SJCRH30 (cell line): ENCODE data around the gene FOXD2. TPM values are rescaled to one million over a fixed set of nuclear protein-coding genes. Genes with fewer than 3 reads are reported as not detected.
"Not testable (repeated sequence)": the region's sequence is repeated elsewhere in the genome, so short reads cannot be mapped to it uniquely, and the experiment has no call there.

Experiments
- DNase-seq, 2 experiments: peaks; one replicate each; pipeline ENCODE4 v3.0.0-alpha.2; 2015 to 2020
- H3K27ac ChIP-seq: fragments of 250-450 bp; sonication (Bioruptor Pico); 2 replicates; pipeline ENCODE4 v1.5.1; 2020; ENCODE audit warnings: mild to moderate bottlenecking, moderate library complexity
- H3K27me3 ChIP-seq: fragments of 250-450 bp; sonication (Bioruptor Pico); 2 replicates; pipeline ENCODE4 v1.5.1; 2020; ENCODE audit warnings: mild to moderate bottlenecking, moderate library complexity
- H3K36me3 ChIP-seq: fragments of 250-450 bp; sonication (Bioruptor Pico); 2 replicates; pipeline ENCODE4 v1.5.1; 2020; ENCODE audit warnings: mild to moderate bottlenecking, moderate library complexity
- H3K4me1 ChIP-seq: fragments of 250-450 bp; sonication (Bioruptor Pico); 2 replicates; pipeline ENCODE4 v1.5.1; 2020; ENCODE audit warnings: mild to moderate bottlenecking, moderate library complexity
- H3K4me3 ChIP-seq: fragments of 250-450 bp; sonication (Bioruptor Pico); 2 replicates; pipeline ENCODE4 v1.5.1; 2020; ENCODE audit warnings: mild to moderate bottlenecking, moderate library complexity
- H3K9me3 ChIP-seq: fragments of 250-450 bp; sonication (Bioruptor Pico); replicated peaks from 2 replicates; pipeline ENCODE4 v1.5.1; 2020; ENCODE audit warnings: mild to moderate bottlenecking, moderate library complexity
- total RNA-seq: library from RNA; depleted of rRNA; stranded (reverse); fragments of >200 nt; shearing (Covaris generic); gene quantifications from 2 replicates; pipeline ENCODE4 v1.2.3, GENCODE V29; 2014

The FOXD2 gene
- total RNA-seq, 1 experiment from 2014 or later = 2.2 TPM

GRCh38 chr1:47457547-47457946 lies 19.7 kb downstream of the FOXD2 start:
- not testable (repeated sequence) for H3K27ac ChIP-seq, H3K4me1 ChIP-seq, H3K9me3 ChIP-seq, H3K4me3 ChIP-seq, H3K36me3 ChIP-seq, DNase-seq
- H3K27me3 ChIP-seq = peaks cover 21% of the 10 kb centered on the region; the same call in 1 of the 2 replicates

DNA sequence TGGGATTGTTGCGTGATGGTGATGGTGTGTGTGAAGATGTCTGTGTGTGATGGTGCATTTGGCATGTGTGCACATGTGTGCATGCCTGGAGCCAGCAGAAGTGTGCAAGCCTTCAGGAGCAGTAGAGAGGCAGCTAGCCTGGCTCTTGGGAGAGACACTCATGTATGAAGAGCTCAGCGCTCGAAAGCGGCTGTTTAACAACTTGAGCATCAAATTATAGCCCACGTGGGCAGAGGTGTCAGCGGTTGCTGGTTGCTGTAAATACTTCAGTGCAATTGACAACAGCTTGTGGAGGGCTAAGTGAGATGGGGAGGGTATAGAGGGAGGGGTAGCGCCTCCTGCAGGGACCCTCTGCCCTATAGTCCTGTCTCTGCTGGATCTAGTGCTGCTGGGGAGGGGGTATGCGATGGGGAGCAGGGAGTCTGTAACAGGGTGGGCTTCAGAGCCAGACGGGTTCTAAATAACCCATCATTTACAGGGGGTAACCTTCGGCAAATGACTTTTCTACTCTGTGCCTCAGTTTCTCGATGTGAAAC lies 21.5 kb downstream of the FOXD2 start:
- Histone ChIP-seq H3K36me3 (no peaks in the 10 kb centered on the region), H3K9me3 (no peaks in the 10 kb centered on the region), H3K27me3 (peaks cover 24% of the 10 kb centered on the region; the same call in 1 of the 2 replicates), H3K27ac (no peak overlapping the region), H3K4me1 (no peaks in the 10 kb centered on the region), H3K4me3 (no peak overlapping the region)
- no peak for DNase-seq

DNA sequence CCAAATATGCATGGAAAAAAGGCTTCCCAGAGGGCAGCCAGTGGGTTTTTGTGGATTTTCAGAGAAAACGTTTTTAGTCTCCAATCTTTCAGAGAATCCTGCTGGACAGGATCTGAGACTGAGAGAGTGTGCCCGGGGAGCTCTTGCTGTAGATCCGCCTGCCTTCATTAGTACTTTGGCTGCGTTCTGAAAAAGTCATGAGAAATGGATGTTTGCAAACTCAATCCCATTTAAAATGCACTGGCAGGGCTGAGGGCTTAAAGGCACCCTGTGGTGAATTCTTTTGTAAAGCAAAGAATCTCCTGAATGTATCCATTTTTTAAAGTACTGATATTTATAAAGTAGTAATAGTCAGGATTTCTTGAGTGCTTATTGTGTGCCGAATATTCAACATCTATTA lies 22.2 kb downstream of the FOXD2 start:
- no peak overlapping the region for H3K27ac ChIP-seq
- no peaks in the 10 kb centered on the region for H3K9me3 ChIP-seq
- no peak overlapping the region for H3K4me3 ChIP-seq
- no peaks in the 10 kb centered on the region for H3K36me3 ChIP-seq
- H3K27me3 ChIP-seq = peaks cover 24% of the 10 kb centered on the region; the same call in 1 of the 2 replicates
- no peak for DNase-seq
- peaks cover 2% of the 10 kb centered on the region for H3K4me1 ChIP-seq

- Histone ChIP-seq H3K27me3 (peaks cover 24% of the 10 kb centered on the region; the same call in 1 of the 2 replicates), H3K4me3 (no peak overlapping the region), H3K4me1 (peaks cover 6% of the 10 kb centered on the region), H3K36me3 (no peaks in the 10 kb centered on the region), H3K9me3 (no peaks in the 10 kb centered on the region), H3K27ac (no peak overlapping the region)
- DNase-seq = no peak
Measured at GRCh38 chr1:47460456-47460855, 22.6 kb downstream of the FOXD2 start.

- Histone ChIP-seq H3K27ac (no peak overlapping the region), H3K4me3 (no peak overlapping the region), H3K4me1 (peaks cover 14% of the 10 kb centered on the region), H3K9me3 (no peaks in the 10 kb centered on the region), H3K27me3 (0 out of 2 replicates have a peak, but pooled peaks cover 4% of the 10 kb centered on the region), H3K36me3 (no peaks in the 10 kb centered on the region)
- peak; percentile 62 to 73 for DNase-seq
Measured at GRCh38 chr1:47465605-47466004, 27.8 kb downstream of the FOXD2 start.

DNA sequence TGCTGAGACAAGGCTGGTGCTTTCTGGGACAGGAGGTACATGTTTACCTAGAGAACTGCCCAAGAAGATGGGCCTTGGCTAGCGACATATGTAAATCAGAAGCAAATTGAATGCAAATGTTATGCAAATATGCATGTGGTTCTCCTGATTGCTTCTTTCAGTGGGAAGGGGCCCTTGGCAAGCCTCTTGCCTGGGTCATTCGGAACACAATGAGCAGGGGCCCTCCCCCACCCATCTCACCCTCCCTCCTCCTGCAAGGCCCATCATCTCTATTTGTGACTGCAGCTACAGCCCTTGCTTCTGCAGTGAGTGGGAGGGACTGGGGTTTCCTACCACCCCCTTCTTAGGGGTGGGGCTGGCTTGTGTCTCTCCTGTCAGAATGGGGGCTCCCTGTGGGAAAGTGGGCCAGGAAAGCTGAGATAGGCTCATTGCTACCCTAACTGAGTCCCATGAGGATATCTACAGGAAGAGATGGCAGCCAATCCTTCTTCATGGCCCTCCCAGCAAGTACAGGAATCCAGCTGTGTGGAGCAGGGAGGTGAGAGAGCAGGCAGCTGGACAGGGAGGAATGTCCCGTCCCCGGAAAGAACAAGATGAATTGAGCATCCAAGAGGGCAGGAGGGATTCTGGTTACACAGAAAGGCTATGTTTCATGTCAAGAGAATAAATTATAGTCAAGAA lies 31.0 kb downstream of the FOXD2 start:
- H3K27me3 ChIP-seq = no peaks in the 10 kb centered on the region
- H3K4me3 ChIP-seq = no peak overlapping the region
- no peaks in the 10 kb centered on the region for H3K36me3 ChIP-seq
- no peaks in the 10 kb centered on the region for H3K9me3 ChIP-seq
- no peak overlapping the region for H3K27ac ChIP-seq
- no peak for DNase-seq
- peaks cover 14% of the 10 kb centered on the region for H3K4me1 ChIP-seq

DNA sequence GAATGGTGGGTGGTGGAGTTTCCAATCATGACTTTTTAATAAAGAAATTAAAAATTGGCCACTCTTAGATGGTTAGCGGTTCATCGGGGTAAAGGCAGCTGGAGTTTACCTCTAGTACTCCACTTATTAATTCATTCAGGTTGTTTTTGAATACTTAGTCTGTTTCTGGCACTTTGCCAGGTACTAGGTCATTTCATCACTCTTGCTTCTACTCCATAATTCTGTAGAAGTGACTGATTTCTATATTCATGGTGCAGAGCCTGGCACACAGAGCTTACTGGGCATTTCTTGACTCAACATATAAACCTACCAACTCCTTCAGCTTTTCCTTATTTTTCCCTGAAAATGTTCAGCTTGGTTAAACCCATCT lies 31.5 kb downstream of the FOXD2 start:
- Histone ChIP-seq H3K27me3 (no peaks in the 10 kb centered on the region), H3K4me1 (peaks cover 14% of the 10 kb centered on the region), H3K4me3 (no peak overlapping the region), H3K9me3 (no peaks in the 10 kb centered on the region), H3K27ac (no peak overlapping the region), H3K36me3 (no peaks in the 10 kb centered on the region)
- peak in 1 of 2 experiments; percentile 20 for DNase-seq

DNA sequence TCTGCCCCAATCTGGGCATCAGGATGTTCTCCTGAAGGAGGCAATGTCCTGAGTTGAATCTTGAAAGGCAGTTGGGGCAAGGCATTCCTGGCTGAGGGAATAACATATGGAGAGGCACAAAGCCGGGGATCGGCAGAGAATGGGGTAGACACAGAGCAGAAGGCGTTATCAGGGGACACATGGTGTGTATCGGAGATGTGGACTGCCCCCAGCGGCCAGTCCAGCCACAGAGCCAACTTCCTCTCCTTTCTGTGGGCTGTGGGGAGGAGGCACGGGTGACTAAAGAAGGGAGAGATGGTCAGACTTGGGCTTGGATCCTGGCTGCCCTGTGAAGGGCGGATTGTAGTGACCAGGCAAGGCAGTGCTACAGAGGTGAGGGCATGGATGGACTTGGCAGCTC lies 32.1 kb downstream of the FOXD2 start:
- H3K4me3 ChIP-seq = no peak overlapping the region
- H3K36me3 ChIP-seq = no peaks in the 10 kb centered on the region
- no peaks in the 10 kb centered on the region for H3K27me3 ChIP-seq
- no peak for DNase-seq
- H3K9me3 ChIP-seq = no peaks in the 10 kb centered on the region
- H3K4me1 ChIP-seq = peaks cover 13% of the 10 kb centered on the region
- H3K27ac ChIP-seq = no peak overlapping the region

GRCh38 chr1:47471163-47471562 lies 33.3 kb downstream of the FOXD2 start:
- no peak overlapping the region for H3K27ac ChIP-seq
- no peaks in the 10 kb centered on the region for H3K36me3 ChIP-seq
- no peaks in the 10 kb centered on the region for H3K9me3 ChIP-seq
- peaks cover under 1% of the 10 kb centered on the region; the same call in 1 of the 2 replicates for H3K4me1 ChIP-seq
- no peak for DNase-seq
- H3K27me3 ChIP-seq = no peaks in the 10 kb centered on the region
- H3K4me3 ChIP-seq = no peak overlapping the region

DNA sequence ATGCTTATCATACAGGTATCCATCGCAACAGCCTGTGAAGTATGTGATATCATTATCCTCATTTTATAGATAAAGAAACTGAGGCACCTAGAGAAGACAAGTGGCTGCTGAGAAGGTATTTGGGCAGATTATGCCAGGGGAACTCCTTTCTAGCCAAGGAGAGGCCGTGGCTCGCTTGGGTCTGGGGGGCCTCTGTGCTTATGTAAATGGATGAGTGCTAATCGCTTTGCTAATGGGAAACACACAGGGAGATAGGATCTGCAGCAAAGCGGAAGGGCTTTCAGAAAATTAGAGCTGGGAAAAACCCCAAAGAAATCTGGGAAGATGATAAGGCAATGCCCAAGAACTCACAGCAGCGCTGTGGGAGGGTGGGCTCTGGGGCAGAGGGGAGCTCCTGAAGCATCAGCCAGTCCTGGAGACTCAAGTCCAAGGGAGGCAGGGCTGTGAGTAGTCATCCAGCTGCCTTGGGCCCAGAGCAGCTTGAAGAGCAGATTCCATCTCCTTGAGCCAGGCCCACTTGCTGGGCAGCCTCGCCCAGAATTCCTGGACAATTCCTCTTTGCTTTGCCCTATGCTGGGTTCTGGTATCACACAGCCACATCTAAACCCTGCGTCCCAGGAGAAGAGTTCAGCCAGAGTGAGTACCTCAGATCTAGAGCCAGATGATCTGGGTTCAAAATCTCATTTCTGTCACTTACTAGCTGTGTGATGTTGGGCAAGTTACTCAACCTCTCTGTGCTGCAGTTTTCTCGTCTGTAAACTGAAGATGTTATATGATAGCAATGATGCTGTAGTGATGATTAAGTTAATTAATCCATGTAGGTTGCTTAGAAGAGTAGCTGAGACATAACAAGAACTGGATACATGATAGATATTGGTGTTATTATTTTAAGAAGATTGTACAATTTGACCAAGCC lies 36.7 kb downstream of the FOXD2 start:
- DNase-seq = no peak
- H3K27ac ChIP-seq = no peak overlapping the region
- no peaks in the 10 kb centered on the region for H3K4me1 ChIP-seq
- H3K4me3 ChIP-seq = no peak overlapping the region
- H3K36me3 ChIP-seq = no peaks in the 10 kb centered on the region
- H3K9me3 ChIP-seq = no peaks in the 10 kb centered on the region
- H3K27me3 ChIP-seq = 0 out of 2 replicates have a peak, but pooled peaks cover 4% of the 10 kb centered on the region

GRCh38 chr1:47477595-47478080 lies 39.8 kb downstream of the FOXD2 start:
- H3K27ac ChIP-seq = no peak overlapping the region
- H3K4me1 ChIP-seq = no peaks in the 10 kb centered on the region
- H3K9me3 ChIP-seq = no peaks in the 10 kb centered on the region
- H3K36me3 ChIP-seq = no peaks in the 10 kb centered on the region
- H3K4me3 ChIP-seq = no peak overlapping the region
- 0 out of 2 replicates have a peak, but pooled peaks cover 4% of the 10 kb centered on the region for H3K27me3 ChIP-seq
- no peak for DNase-seq

- Histone ChIP-seq H3K27ac (no peak overlapping the region), H3K36me3 (no peaks in the 10 kb centered on the region), H3K9me3 (no peaks in the 10 kb centered on the region), H3K27me3 (0 out of 2 replicates have a peak, but pooled peaks cover 4% of the 10 kb centered on the region), H3K4me3 (no peak overlapping the region), H3K4me1 (no peaks in the 10 kb centered on the region)
- no peak for DNase-seq
Measured at GRCh38 chr1:47478090-47478489, 40.2 kb downstream of the FOXD2 start.

DNA sequence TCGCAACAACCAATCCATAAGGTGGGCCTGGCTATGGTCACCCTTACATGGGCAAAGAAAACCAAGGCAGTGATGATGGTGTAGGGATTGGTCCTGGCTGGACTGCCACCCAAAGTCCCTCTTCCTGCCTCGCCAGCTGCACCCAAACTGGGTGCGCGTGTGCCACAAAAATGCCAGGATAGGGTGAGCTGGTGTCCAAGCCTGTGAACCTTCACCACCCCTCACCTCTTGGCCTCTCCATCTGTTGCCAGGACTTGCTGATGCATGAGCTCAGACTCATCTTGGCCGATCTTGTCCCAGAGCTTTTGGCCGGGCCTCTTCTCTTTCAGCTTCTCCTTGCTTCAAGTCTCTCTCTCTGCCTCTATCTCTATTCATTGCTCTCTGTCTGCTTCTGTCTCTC lies 41.8 kb downstream of the FOXD2 start:
- H3K4me3 ChIP-seq = no peak overlapping the region
- 0 out of 2 replicates have a peak, but pooled peaks cover 4% of the 10 kb centered on the region for H3K27me3 ChIP-seq
- no peak overlapping the region for H3K27ac ChIP-seq
- DNase-seq = no peak
- H3K36me3 ChIP-seq = no peaks in the 10 kb centered on the region
- H3K4me1 ChIP-seq = no peaks in the 10 kb centered on the region
- H3K9me3 ChIP-seq = no peaks in the 10 kb centered on the region

DNA sequence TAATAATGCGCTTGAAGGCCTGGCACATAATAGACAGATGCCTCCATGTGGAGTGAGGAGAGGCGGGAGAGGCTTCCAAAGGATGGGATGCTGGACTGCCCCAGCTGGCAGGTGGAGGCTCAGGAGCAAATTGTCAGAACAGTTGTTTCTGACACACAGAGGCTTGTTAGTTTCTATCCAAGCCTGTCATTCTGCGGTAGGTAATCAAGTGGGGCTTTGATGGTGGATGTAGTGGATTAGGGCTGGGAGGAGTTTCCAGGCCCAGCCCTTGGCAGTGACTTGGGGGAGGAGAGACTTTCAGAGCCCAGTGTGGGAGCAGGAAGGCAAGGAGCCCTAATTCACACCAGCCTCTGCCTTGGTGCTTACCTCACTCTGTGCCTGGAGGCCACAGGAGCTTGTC lies 44.1 kb downstream of the FOXD2 start:
- Histone ChIP-seq H3K27me3 (0 out of 2 replicates have a peak, but pooled peaks cover 4% of the 10 kb centered on the region), H3K27ac (no peak overlapping the region)

DNA sequence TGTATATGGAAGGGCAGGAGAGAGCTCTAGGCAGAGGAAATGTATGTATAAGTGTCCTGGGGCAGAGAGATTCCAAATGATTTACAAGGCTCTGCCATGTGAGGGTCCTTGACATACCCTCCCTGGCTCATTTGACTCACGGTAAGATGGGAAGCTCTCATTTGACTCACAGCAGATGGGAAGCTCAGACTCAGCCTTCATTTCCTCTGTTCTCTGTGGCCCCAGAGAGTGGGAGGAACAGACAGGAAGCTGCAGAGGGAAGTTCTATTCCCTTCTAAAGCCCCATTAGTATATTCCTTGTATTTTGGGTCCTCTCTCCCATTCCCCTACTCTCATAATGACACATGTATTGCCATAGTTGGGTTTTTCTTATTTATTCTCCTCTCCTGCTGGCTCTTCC lies 44.9 kb downstream of the FOXD2 start:
- no peaks in the 10 kb centered on the region for H3K27me3 ChIP-seq
- DNase-seq = no peak
- no peak overlapping the region for H3K27ac ChIP-seq
- H3K4me3 ChIP-seq = no peak overlapping the region
- no peaks in the 10 kb centered on the region for H3K36me3 ChIP-seq
- H3K9me3 ChIP-seq = no peaks in the 10 kb centered on the region
- H3K4me1 ChIP-seq = no peaks in the 10 kb centered on the region

More for the DNA sequence above, 44.1 kb downstream of the FOXD2 start:
- peak; percentile 65 to 79 for DNase-seq
- H3K4me3 ChIP-seq = no peak overlapping the region
- no peaks in the 10 kb centered on the region for H3K4me1 ChIP-seq
- H3K36me3 ChIP-seq = no peaks in the 10 kb centered on the region
- no peaks in the 10 kb centered on the region for H3K9me3 ChIP-seq
